T47D (cell line): Measurements from ENCODE around the gene CSF2RB.

Source experiments
- DNase-seq, 2 experiments: peaks; one replicate each; pipeline versions ENCODE4 v3.0.0 to v3.0.0-alpha.2; 2011 to 2012; ENCODE audit warnings: low read depth in 1 of 2, low spot score in 1 of 2
- JUND ChIP-seq: IDR thresholded peaks from 2 replicates; pipeline ENCODE4 v1.6.1; 2012; ENCODE audit warnings: low read depth
- in situ Hi-C: cut with HindIII; loops from 2 replicates; pipeline ENCODE4 v1.10.0; 2016; ENCODE audit warnings: low sequenced_read_pairs, low pct_unique_long_range_greater_than_20kb

Gene CSF2RB

DNA sequence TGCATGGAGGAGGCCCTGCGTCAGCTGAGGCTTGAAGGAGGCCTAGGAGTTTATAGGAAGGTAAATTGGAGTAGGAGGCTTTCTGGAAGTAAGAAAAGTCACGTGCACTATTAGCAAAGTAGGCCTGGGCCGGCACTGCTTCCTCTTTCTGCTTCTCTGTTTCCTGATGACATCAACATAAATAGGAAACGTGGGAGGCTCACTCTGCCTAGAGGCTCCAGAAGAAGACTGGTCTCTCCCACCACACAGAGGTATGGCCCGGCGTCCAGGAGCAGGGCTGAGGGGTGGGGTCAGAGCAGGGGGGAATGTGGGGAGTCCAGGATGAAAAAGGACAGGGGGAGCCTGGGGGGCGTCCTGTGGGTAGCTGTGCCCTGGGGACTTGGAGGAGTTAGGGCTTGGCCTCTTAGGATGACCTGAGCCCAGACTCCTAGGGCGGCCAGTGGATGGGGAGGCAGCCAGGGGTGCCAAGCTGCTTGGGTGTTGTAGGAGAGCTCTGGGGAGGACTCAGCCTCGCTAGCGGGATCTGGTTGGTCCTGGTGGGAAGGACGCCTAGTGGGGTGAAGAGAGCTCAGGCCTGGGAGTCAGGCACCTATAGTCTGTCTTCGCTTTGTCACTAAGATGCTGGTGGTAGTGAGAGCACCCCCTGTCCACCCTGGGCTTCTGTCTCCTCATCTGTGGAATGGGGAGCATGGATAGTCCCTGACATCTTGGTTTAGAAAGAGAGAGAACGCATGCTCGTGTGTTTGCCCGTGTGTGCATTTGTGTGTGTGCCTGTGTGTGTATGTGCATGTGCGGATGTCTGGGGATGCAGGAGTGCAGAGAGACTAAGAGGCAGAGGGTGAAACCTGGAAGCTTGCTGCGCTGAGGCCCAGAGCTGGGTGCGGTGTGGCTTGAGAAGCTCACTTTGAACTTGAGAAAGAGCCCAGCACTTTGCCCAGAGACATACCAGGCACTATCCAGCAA lies at the start of gene CSF2RB:
CSF2RB (plus strand) TSS at position 202 of the 963 bp plus-strand sequence. CDS start 8,580 bp downstream, outside the sequence.
- no peak for DNase-seq
- TF ChIP-seq JUND: no peak
- in situ Hi-C loops: no loop called here

DNA sequence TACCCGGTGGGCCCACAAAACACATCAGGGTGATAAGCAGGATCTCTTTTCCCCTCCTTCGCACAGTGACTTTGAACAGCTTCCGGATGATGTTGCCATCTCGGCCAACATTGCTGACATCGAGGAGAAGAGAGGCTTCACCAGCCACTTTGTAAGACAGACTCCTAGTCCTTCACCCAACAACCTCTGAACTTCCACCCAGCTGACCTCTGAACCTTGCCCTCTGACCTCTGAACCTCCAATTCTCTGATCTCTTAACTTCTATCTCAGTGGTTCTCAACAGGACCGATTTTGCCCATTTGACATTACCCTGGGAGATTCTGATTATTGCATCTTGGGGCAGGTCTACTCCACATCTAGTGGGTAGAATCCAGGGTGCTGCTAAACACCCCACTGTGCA lies 49.4 kb upstream of the CSF2RB start:
- in situ Hi-C loops: no loop called here
- DNase-seq: no peak
- TF ChIP-seq JUND: no peak

DNA sequence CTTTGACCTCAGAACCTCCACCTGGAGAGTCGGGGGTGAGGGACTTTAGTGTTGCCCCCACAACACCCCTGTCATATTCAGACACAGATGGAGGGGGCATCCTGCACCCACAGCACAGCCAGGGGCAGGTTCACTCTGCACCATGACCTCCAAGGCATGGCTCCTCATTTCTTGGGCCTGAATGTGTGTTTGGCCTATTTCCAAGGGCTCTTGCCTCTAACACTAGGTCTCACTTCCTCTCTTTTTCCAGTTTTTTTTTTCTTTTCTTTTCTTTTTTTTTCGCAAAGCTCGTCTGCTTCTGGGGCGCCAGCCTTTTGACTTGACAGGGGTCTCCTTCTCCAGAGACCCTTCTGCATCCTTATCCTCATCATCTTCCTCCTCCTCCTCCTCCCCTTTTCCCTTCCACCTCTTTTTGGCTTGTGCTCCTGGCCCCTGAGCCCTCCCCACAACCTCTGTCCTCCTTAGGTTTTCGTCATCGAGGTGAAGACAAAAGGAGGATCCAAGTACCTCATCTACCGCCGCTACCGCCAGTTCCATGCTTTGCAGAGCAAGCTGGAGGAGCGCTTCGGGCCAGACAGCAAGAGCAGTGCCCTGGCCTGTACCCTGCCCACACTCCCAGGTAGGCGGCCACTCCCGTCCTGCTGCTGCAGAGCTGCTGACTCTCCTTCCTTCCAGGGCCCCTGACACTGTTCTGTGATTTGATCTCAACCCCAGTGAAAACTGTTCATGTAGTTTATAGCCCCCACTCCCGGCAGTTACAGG lies 48.8 kb upstream of the CSF2RB start:
- DNase-seq: no peak
- TF ChIP-seq JUND: no peak
- in situ Hi-C loops: no loop called here

DNA sequence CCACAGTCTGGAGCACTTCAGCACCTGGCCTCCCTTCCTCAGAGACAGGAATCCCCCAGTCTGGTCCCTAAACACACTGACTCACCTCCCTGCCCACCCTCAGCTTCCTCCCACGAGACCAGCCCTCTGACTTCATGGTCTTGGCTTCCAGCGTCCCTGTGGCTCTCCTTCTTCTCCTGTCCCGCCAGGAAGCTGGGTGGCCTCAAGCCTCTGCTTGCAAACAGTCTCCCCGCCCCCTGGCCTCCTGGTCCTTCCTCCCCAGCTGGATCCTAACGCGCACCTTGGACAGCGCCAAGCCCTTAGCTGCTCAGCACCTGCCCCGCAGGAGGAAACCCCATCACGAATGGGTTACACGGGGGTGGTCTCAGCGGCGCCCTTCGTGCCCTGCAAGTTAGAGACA lies 48.1 kb upstream of the CSF2RB start:
- DNase-seq: peak in 1 of 2 experiments; percentile 56
- no peak for TF ChIP-seq JUND
- in situ Hi-C loops: no loop called here

DNA sequence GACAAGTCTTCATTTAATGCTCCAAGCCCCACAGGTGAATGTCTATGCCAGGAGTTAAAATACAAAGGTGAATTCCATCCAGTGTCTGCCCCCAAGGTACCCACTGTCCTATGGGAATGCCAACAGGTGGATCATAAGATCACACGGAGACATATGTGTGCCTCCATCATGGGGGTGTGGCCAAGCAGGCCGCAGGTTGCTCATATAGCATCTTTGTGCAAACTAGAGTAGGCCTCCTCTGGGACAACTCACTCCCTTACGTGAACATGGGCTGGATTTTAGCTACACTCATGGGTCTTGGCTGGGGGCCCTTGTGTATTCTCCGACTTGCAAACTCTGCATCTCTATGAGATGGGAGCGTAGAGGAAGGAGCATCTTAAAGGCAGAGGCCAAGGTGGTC lies 45.7 kb upstream of the CSF2RB start:
- in situ Hi-C loops: no loop called here
- no peak for DNase-seq
- TF ChIP-seq JUND: no peak

DNA sequence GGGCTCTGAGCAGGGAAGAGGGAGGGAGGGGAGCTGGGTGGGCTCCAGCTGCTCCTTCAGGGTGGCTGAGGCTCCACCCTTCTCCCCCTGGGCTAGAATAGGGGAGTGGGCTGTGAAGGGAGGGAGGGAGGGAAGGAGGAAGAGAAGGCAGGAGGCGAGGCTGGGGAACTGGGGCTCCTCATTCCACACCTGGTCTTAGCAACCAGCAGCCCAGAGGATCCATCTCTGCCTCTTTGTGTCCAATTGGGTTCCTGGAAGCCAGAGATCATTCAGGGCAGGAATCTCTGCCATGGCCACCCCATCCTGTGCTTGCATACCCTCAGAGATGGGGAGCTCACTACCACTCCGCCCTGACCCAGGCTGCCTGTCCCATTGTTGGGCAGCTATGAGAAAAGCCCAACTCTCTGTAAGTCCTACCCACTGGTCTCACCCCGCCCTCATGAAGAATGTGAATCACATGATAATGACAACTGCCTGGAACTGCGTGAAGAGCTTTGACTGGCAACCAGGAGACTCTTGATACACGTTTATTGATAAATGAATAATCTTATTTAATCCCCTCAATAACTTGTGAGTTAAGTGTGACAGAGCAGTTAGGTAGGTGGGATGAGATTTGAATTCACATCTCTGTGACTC lies 44.8 kb upstream of the CSF2RB start:
- TF ChIP-seq JUND: no peak
- DNase-seq: no peak
- in situ Hi-C loops: no loop called here

DNA sequence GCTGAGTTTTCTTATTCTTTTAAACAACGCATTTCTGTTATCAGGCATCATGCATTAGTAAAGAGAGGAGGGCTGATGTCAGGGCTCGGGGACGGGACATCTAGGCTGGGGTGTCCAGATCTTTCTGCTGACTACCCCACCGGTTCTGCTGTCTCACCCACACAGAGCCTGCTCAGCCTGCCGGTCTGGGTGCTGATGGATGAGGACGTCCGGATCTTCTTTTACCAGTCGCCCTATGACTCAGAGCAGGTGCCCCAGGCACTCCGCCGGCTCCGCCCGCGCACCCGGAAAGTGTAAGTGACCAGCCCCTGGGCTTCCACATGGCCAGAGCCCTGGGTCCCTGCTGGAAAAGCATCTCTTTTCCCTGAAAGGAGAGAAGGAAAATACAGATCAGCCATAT lies 43.2 kb upstream of the CSF2RB start:
- TF ChIP-seq JUND: no peak
- DNase-seq: peak in 1 of 2 experiments; percentile 54
- in situ Hi-C loops: no loop called here

DNA sequence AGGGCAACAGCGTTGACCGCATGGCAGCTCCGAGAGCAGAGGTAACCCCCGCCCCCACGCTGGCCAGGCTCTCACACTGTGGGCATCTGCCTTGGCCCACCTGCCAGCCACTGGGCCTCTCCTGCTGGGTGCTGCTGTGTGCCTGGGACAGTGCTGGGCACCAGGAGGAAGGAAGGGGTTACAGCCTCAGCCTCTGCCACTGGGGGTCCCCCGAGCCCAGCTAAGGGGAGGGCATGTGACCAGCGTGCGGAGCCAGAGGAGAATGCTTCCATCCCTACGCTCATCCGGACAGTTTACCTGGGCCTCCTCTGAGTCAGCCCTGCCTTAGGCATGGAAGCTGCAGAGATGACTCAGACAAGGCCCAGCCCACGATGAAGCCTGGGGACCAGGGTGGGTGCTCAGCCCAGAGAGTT lies 41.8 kb upstream of the CSF2RB start:
- in situ Hi-C loops: no loop called here
- no peak for DNase-seq
- TF ChIP-seq JUND: no peak

DNA sequence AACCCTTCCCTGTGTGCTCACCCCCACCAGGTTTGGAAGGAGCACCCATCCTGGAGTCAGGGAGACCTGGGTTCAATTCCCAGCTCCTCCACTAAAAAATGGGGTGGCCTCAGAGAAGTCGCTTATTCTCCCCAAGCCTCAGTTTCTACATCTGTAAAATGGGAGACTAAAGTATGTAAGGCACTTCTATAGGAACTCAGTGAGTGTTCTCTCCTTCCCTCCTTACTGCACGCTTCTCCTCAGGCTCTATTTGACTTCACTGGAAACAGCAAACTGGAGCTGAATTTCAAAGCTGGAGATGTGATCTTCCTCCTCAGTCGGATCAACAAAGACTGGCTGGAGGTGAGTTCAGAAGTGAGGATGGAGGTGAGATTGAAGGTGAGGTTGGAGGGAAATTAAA lies 41.3 kb upstream of the CSF2RB start:
- DNase-seq: no peak
- TF ChIP-seq JUND: no peak
- in situ Hi-C loops: no loop called here

DNA sequence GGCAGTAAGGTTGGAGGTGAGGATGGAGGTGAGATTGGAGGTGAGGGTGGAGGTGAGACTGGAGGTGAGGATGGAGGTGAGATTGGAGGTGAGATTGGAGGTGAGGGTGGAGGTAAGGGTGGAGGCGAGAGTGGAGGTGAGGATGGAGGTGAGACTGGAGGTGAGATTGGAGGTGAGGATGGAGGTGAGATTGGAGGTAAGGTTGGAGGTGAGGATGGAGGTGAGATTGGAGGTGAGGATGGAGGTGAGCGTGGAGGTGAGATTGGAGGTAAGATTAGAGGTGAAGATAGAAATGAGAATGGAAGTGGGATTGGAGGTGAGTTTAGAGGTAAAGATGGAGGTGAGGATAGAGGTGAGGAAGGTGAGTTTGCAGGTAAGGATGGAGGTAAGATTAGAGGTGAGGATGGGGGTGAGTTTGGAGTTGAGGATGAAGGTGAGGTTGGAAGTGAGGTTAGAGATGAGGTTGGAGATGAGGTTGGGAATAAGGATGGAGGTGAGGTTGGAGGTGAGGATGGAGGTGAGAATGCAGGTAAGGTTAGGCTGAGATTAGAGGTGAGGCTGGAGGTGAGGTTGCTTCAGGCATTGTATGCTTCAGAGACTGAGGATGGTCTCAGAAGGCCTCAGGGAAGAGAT lies 40.4 kb upstream of the CSF2RB start:
- in situ Hi-C loops: no loop called here
- TF ChIP-seq JUND: no peak
- no peak for DNase-seq

DNA sequence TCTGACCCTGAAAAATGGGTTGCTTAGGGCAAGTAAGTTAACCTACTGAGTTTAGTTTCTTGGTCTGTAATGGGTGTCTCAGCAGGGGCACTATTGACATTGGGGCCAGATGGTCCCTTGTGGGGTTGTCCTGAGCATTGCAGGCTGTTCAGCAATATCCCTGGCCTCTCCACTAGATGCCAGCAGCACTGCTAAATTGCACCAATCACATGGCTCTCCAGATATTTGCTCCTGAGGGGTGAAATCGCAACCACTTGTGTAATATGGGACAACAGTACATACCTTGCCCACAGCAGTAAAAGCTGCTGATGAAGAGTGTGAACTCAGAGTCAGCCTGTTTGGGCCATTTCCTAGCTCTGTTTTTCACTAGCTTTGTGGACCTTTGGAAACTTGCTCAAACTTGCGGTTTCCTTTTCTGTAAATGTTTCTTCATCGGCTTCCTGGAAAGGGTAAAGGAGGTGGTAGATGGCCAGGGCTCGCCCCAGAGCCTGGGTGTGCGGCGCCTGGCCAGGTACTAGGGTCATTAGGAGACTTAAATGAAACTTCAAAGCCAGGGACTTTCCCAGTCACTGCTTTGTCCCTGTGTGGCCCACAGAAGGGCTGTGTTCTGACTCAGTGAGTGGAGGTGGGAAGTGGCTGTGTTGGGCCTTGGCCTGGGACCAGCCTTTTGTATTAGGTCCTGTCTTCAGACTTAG lies 39.7 kb upstream of the CSF2RB start:
- TF ChIP-seq JUND: no peak
- DNase-seq: peak; percentile 80 to 88
- in situ Hi-C loops: no loop called here

DNA sequence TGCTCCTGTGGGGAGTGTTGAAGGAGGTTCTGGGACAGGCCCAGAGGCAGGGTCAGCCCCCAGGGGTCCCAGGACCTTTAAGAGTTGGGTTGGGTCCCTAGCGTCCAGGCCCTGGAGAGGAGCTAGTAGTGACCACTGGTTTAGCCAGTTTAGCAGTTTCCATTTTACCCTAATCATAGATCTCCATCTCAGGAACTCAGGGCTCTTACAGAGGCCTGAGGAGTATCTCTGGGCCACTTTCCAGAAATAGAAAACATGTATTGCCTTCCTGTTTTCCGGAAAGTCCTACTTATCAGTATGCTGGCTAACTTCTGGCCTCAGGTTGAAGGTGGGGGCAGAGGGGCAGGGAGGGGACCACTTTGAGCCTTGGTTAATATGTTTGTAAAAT lies 39.1 kb upstream of the CSF2RB start:
- TF ChIP-seq JUND: no peak
- in situ Hi-C loops: no loop called here
- DNase-seq: peak in 1 of 2 experiments; percentile 39
